Endometrium (tissue), 2 donors: ENCODE data around the gene DHRS4.
A peak's percentile ranks its signal among the peaks of the same experiment; 100 is the strongest.

ENCODE experiments used
- FAIRE-seq: peaks from 2 replicates; lab custom pipeline; 2012; peaks lifted over from hg19 to GRCh38; lab: Jason Lieb, UNC
- donor health status: control.
- donor health status: control.

Gene DHRS4

GRCh38 chr14:23953464-23954278 lies at the start of gene DHRS4:
Gene DHRS4 (plus strand): TSS chr14:23953770. CDS start chr14:23953789, 19 bp downstream.
- no peak for FAIRE-seq

GRCh38 chr14:23910101-23910875 lies 43.3 kb upstream of the DHRS4 start:
- FAIRE-seq, result no peak

DNA sequence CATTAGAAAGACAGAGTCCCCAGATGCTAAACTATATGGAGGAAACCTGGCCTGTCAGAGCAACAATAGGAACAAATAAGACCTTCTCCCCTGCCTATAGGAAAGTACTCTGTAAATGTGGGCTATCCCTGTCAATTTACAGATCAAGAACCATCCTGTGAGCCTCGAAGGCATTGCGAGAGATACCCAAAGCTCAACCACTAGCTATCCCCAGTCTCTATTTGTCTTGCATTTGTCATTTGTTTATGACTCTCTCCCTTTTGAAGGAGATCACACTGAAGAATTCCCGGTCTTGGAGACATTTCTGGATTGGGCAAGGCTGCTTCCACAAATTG lies 42.7 kb upstream of the DHRS4 start:
- FAIRE-seq, result no peak

- no peak for FAIRE-seq
Observed at GRCh38 chr14:23915559-23915958, 38.0 kb upstream of the DHRS4 start.

- FAIRE-seq, result no peak
Observed at GRCh38 chr14:23916004-23916403, 37.6 kb upstream of the DHRS4 start.

GRCh38 chr14:23916446-23916845 lies 37.1 kb upstream of the DHRS4 start:
- no peak for FAIRE-seq

DNA sequence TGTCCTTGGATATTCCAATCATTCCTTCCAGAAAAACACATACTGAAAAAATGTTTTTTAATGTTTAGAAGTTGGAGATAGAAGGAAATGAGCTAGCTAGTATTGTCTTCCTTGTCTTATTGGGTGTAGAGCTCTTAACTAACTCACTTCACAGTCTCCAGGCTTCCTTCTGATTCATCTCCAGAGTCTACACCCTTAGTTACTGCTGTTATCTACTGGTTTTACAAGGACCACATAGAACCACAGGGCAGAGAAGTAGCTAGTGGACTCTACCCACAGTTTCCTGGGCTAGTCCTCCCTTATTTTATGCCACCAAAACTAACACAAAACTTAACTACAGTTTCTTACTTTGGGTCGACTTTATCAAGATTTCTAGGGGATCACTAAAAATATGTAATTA lies 31.0 kb upstream of the DHRS4 start:
- FAIRE-seq, result no peak

DNA sequence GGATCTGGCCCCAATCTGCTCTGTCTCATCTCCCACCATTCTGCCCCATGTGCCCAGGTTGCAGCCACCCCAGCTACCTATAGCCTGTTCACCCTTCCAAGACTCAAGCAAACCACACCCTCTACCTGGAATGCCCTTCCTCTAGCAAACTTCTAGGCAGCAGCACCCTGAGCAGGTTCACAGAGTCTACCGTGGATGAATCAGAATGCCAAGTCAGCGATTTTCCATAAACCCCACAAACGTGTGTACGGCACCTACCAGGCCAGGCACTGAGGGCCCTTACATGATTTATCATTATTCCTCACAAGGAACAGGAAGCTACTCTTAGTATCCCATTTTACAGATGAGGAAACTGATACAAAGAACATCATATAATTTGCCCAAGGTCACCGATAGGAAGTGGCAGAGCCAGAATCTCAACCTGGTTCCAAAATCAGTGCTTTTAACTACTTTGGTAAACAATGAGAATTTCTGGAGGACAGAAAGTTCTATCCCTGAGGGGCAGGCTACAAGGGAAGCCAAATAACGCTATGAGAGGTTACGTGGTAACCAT lies 28.0 kb upstream of the DHRS4 start:
- FAIRE-seq, result no peak

DNA sequence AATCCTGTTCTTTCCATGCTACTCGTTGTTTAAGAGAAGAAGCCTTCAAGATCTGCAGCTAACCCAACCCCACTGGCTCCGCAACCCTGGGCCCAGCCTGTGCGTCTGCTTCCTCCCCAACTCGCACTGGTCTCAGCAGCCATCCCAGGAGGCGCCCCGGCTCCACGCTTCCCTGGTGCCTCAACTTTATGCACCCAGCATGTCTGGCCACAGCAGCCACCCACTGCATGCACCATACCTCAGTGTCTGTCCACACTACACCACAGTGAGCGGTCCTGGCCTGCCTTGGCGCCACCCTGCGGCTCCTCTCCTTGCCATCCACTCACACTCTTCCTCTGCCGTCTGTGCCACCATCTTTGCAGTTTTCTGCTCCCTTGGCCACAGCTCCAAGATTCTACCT lies 27.0 kb upstream of the DHRS4 start:
- no peak for FAIRE-seq

- FAIRE-seq, result no peak
Observed at GRCh38 chr14:23929136-23929535, 24.4 kb upstream of the DHRS4 start.

GRCh38 chr14:23929822-23930294 lies 23.7 kb upstream of the DHRS4 start:
- FAIRE-seq, result no peak

DNA sequence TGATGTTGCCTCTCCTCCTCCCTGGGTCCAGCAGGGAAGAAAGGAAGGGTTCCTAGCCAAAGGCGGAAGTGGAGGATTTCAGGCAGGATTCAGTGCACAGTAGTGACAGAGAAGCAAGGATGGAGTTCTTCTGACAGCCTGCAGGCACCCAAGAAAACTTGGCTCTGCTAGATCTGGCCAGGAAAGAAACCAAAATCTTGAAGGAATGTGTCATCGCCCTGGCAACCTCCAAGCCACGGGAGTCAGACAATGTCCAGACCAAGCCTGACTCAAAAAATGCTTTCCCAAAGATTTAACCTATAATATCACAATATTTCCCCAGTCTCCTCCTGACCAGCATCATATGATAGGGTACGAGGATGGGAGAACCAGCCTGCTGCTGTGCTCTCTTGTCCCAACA lies 22.8 kb upstream of the DHRS4 start:
- FAIRE-seq, result no peak

DNA sequence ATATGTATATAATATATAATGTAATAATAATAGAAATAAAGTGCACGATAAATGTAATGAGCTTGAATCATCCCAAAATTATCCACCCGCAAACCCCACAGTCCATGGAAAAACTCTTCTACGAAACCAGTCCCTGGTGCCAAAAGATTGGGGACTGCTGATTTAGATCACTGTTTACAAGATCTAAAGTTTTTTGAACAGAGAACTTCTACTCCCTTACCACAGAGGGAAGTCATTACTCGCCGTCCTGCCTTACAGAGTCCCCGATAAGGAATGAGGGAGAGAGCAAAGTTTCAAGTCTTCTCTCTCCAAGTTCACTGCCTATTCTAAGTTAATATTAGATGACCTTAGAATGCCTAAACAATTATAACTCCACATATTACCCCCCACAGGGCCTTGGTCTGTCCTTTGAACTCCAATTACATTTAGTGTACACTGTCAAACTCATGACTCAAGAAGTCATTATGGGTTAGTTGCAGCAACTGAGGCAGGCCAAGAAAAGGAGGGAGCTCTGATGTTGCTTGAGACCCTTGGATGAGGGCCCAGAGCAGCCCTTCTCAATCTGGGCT lies 21.8 kb upstream of the DHRS4 start:
- FAIRE-seq, result no peak

DNA sequence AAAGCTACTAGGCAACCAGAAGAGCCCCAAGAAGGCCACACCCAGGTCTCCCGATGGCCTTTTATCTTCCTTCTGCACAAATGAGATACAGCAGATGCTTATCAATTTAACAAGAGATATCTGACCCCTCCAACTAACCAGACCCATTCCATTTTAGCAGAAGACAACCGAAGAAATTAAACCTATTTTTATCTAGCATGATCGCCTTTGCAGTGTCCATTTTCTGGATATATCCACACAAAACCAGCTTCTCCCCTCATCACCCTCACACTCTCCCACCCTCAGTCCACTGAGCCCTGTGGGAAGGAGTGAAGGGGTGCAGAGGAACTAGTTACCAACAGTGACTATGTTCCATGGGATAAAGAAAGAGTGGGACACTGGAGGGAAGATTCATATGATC lies 20.9 kb upstream of the DHRS4 start:
- no peak for FAIRE-seq

DNA sequence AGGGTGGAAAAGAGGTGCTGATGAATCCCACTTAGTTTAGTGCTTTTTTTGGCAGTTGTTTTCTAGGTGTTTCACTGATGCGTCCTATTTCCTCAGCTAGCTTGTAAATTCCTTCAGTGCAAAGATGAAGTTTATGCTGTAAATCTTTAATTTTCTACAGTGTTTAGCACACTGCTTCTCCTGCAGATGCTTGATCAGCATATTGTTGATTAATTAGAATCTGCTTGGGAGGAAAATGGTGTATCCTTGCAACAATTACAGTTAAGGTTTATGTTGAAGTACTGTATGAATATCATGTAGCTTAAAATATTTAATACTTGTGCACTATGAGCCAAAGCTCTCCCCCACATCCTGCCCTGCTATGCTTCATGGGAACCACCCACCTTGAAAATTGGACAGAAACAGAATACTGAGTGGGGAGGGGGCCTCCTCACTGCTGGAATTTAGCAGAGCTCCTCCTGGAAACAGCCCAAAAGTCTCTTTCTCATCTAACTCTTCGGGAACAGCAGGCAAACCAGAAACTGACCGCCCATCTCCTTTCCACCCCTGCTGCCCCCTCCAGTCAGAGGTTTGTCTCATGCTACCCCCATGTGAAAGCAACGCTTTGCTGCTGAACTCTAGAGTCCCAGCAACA lies 20.3 kb upstream of the DHRS4 start:
- no peak for FAIRE-seq

- FAIRE-seq, result no peak
Observed at GRCh38 chr14:23933742-23934128, 19.8 kb upstream of the DHRS4 start.

DNA sequence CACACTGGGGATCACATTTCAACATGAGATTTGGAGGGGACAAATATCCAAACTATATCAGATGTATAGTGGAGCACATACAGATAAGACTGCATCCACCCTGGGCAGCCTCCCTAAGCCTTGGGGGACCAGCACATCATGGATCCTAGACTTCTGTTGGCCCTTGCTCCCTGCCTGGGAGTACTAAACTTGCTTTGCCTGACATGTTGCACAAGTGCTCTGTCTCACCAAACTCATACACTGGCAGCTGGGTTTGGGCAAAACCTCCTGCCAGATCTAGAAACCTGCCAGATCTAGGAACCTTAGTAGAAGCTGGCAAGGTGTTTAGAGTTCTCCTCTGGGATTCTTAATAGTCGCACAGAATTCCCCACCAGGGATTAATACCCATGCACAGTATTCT lies 18.4 kb upstream of the DHRS4 start:
- FAIRE-seq, result no peak

GRCh38 chr14:23936084-23936829 lies 17.3 kb upstream of the DHRS4 start:
- FAIRE-seq, result no peak

GRCh38 chr14:23937203-23937602 lies 16.4 kb upstream of the DHRS4 start:
- no peak for FAIRE-seq

GRCh38 chr14:23938823-23939222 lies 14.7 kb upstream of the DHRS4 start:
- peak; percentile 8 for FAIRE-seq

GRCh38 chr14:23939607-23940326 lies 13.8 kb upstream of the DHRS4 start:
- no peak for FAIRE-seq
